ENCODE results near the gene IL2RA.
"Not testable (repeated sequence)": the region's sequence is repeated elsewhere in the genome, so short reads cannot be mapped to it uniquely, and the experiment has no call there.

Gene IL2RA

DNA sequence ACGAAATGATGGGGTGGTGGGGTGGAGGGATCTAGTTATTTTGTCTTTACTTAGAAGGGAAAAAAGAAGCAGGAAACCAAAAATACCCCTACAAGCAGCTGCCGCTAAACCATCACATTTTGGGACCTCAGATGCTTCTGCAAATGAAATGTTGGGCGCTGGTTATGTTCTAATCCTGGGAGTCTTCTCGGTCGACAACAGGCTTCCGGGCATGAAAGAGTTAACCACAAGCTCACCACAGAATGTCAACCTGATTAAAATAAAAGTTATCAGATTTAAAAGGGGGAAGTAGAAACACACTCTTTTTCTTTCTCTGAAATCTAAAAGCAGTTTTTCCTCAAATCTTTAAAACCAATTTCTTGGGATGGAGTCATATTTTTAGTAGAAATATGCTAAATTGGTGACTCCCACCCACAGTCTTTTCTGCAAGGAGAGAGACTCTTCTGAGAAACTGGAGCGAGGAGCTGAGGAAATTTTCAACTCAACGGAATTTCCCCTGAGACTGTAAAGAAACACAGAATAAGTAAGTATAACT lies 16.8 kb downstream of the IL2RA start:
- no peak for DNase-seq (ENCODE audit: low read depth)
- TF ChIP-seq, protein P1, sequence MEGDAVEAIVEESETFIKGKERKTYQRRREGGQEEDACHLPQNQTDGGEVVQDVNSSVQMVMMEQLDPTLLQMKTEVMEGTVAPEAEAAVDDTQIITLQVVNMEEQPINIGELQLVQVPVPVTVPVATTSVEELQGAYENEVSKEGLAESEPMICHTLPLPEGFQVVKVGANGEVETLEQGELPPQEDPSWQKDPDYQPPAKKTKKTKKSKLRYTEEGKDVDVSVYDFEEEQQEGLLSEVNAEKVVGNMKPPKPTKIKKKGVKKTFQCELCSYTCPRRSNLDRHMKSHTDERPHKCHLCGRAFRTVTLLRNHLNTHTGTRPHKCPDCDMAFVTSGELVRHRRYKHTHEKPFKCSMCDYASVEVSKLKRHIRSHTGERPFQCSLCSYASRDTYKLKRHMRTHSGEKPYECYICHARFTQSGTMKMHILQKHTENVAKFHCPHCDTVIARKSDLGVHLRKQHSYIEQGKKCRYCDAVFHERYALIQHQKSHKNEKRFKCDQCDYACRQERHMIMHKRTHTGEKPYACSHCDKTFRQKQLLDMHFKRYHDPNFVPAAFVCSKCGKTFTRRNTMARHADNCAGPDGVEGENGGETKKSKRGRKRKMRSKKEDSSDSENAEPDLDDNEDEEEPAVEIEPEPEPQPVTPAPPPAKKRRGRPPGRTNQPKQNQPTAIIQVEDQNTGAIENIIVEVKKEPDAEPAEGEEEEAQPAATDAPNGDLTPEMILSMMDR (conservative IDR thresholded peaks at IDR 0.05; ENCODE audit: low read depth, low read length), result no peak
- H3K4me3 ChIP-seq (ENCODE audit: low read depth, low read length), result no peak overlapping the region

DNA sequence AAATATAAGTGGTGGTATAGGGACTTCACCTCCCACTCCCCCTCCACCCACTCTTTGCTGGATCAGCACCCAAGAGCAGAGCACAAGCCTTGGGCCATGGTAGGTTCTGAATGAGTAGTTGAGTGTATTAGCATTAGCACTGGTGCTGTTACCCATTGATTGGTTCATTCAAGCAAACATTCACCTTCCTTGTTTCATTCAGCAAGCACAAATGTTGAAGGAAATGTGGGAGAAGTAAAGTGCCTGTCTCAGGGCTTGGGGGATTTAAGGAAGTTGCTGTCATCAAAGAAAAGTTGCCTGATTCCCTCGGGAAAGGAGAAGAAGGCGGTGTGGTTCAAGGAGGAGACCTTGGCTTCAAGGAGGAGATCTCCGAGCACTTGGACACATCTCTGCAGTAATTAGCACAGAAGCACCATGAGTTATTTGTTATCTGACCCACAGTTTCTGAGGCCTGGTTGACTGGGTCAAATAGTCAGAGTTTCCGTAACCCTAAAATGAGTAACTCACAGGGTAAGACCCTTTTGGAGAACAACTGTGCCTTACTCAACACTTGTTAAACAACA lies 17.3 kb downstream of the IL2RA start:
- H3K4me3 ChIP-seq (ENCODE audit: low read depth, low read length), result no peak overlapping the region
- TF ChIP-seq, protein P1 (conservative IDR thresholded peaks at IDR 0.05; ENCODE audit: low read depth, low read length), result no peak
- DNase-seq (ENCODE audit: low read depth), result no peak

DNA sequence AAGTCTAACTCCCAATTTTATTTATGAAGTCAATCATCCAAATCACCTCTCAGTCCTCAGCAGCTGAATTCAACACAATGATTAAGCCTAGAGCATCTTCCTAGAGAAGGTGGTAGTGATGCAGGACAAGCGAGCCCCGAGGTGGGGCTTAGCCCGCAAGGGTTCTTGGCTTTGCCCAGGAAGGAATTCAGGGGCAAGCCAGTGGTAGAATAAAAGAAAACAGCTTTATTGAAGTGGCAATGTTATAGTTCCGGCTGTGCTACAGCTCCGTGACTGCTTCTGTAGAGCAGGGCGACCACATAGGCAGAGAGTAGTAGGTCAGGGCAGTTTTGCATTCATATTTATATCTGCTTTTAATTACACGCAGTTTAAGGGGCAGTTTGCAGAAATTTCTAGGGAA lies 18.1 kb downstream of the IL2RA start:
- DNase-seq (ENCODE audit: low read depth), result no peak
- TF ChIP-seq, protein P1 (conservative IDR thresholded peaks at IDR 0.05; ENCODE audit: low read depth, low read length), result no peak
- no peak overlapping the region for H3K4me3 ChIP-seq (ENCODE audit: low read depth, low read length)

DNA sequence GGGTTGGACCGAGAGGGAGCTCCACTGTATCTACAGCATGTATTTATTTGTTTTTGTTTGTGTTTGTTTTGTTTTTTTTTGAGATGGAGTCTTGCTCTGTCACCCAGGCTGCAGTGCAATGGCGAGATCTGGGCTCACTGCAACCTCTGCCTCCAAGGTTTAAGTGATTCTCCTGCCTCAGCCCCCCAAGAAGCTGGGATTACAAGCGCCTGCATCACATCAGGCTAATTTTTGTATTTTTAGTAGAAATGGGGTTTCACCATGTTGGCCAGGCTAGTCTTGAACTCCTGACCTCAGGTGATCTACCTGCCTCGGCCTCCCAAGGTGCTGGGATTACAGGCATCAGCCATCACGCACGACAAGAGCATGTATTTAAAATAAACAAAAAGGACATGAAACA lies 18.8 kb downstream of the IL2RA start:
- DNase-seq (ENCODE audit: low read depth); H3K4me3 ChIP-seq (ENCODE audit: low read depth, low read length): not testable (repeated sequence)

DNA sequence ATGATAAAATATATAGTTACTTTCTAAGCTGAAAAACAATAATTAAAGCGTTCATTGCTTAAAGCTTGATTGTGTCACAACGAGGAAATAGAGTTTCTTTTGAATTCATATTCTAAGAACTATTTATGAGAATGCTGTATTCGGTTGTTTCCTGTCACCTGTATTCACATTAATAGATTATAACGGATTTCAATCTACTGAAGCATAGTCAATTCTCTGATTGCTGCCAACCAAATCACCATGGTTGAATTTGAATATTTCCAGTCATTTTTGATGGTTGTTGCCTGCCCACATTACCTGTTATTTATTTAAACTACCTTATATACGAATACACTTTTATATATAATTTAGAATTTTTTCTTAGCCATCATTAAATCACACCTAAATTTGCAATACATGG lies 22.0 kb downstream of the IL2RA start:
- TF ChIP-seq, protein P1 (conservative IDR thresholded peaks at IDR 0.05; ENCODE audit: low read depth, low read length), result no peak
- DNase-seq (ENCODE audit: low read depth), result no peak
- H3K4me3 ChIP-seq (ENCODE audit: low read depth, low read length), result no peak overlapping the region

DNA sequence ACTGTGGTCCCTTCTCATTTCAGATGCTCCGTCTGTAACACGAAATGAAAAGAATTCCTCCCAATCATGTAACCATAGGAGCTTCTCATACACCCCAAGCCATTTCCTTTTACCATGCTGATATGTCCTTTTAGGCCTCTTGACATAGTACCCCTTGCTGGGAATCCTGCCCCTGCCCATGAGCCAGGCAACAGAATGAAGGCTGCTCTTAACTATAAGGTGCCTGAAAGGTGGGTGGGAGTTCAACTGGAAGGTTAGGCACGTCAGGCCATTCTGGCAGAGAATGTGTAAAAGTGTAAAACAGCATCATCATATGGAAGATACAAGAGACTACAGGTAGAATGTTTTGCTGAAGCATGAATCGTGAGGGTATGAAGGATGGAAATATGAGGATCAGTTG lies 22.5 kb downstream of the IL2RA start:
- H3K4me3 ChIP-seq (ENCODE audit: low read depth, low read length), result no peak overlapping the region
- no peak for DNase-seq (ENCODE audit: low read depth)
- TF ChIP-seq, protein P1 (conservative IDR thresholded peaks at IDR 0.05; ENCODE audit: low read depth, low read length), result no peak

DNA sequence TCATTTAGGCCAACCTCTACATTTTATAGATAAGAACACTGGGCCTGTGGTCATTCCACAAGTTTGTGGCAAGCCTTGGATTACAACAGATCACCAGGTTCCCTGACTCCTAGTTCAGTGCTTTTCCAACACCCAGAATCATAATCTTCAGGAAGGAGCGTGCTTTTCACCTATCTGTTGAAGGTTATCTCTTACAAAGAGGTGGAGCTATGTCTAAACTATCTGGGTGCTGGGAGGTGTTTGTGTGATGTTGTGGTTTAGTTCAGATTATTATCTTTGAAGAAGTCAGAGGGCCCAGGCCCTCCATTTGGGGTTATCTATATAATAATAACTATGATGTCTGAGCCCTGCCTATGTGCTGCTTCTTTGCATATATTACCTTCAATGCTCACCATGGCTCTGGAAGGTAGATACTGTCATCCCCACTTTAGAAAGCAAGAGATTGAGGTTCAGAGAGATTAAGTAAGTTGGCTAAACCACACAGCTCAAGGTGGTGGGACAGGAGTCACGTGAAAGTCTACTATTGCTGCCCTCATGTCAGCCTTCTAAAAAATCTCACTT lies 24.0 kb downstream of the IL2RA start:
- TF ChIP-seq, protein P1 (conservative IDR thresholded peaks at IDR 0.05; ENCODE audit: low read depth, low read length), result no peak
- H3K4me3 ChIP-seq (ENCODE audit: low read depth, low read length), result no peak overlapping the region
- no peak for DNase-seq (ENCODE audit: low read depth)

Measured in choroid plexus epithelial cell (primary cell).